Measurements from ENCODE around the gene RRAS2.

Gene RRAS2

GRCh38 chr11:14245444-14245843 is 113.5 kb downstream of the RRAS2 start:
- no peak for DNase-seq (ENCODE audit: low read depth in 2 of 2)
- no peak overlapping the region for H3K4me3 ChIP-seq (replicated peaks in 1 of 2; ENCODE audit: low read depth in 2 of 2, low read length in 2 of 2)
- TF ChIP-seq, protein P1, sequence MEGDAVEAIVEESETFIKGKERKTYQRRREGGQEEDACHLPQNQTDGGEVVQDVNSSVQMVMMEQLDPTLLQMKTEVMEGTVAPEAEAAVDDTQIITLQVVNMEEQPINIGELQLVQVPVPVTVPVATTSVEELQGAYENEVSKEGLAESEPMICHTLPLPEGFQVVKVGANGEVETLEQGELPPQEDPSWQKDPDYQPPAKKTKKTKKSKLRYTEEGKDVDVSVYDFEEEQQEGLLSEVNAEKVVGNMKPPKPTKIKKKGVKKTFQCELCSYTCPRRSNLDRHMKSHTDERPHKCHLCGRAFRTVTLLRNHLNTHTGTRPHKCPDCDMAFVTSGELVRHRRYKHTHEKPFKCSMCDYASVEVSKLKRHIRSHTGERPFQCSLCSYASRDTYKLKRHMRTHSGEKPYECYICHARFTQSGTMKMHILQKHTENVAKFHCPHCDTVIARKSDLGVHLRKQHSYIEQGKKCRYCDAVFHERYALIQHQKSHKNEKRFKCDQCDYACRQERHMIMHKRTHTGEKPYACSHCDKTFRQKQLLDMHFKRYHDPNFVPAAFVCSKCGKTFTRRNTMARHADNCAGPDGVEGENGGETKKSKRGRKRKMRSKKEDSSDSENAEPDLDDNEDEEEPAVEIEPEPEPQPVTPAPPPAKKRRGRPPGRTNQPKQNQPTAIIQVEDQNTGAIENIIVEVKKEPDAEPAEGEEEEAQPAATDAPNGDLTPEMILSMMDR (IDR thresholded peaks at IDR 0.05; ENCODE audit: low read depth, low read length): no peak

GRCh38 chr11:14244926-14245325 is 114.1 kb downstream of the RRAS2 start:
- TF ChIP-seq, protein P1 (IDR thresholded peaks at IDR 0.05; ENCODE audit: low read depth, low read length): no peak
- DNase-seq (ENCODE audit: low read depth in 2 of 2): no peak
- no peak overlapping the region for H3K4me3 ChIP-seq (replicated peaks in 1 of 2; ENCODE audit: low read depth in 2 of 2, low read length in 2 of 2)

DNA sequence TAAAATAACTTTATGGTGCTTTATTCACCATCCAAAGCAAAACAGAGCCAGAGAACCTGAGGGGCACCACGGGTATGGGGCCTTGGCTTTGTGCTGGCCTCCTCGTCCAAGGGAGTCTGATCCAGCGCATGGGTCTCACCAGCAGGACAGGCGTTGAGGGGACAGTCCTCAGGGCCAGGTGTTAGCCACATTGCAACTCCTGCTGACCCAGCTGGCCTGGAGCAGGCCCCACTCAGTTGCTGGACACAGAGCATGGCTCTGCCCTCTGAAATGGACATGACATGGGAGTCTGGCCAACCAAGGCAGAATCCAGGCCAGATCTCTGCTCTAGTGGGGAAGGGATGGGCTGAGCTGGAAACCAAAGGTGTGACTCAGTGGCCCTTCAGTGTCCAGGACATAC is 116.2 kb downstream of the RRAS2 start:
- no peak overlapping the region for H3K4me3 ChIP-seq (replicated peaks in 1 of 2; ENCODE audit: low read depth in 2 of 2, low read length in 2 of 2)
- TF ChIP-seq, protein P1 (IDR thresholded peaks at IDR 0.05; ENCODE audit: low read depth, low read length): no peak
- DNase-seq (ENCODE audit: low read depth in 2 of 2): no peak

GRCh38 chr11:14242187-14242586 is 116.8 kb downstream of the RRAS2 start:
- TF ChIP-seq, protein P1 (IDR thresholded peaks at IDR 0.05; ENCODE audit: low read depth, low read length): no peak
- DNase-seq (ENCODE audit: low read depth in 2 of 2): no peak
- no peak overlapping the region for H3K4me3 ChIP-seq (replicated peaks in 1 of 2; ENCODE audit: low read depth in 2 of 2, low read length in 2 of 2)

DNA sequence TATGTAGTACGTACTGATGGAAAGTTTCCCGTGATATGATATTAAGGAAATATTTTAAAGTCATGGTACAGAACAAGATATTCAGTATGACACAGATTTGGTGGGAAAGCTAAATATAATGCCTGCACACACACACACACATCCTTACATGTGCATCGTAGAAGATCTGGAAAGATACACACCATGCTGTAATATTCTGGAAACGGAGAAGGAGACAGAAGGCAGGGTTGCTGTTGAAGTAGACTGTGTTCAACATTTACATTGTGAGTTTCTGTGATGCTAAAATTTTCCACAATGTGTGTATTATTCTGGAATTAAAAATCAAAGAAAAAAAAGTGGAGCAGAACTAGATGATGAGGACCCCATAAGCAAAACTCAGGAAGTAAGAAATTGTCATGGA is 118.0 kb downstream of the RRAS2 start:
- TF ChIP-seq, protein P1 (IDR thresholded peaks at IDR 0.05; ENCODE audit: low read depth, low read length): no peak
- no peak for DNase-seq (ENCODE audit: low read depth in 2 of 2)
- H3K4me3 ChIP-seq (replicated peaks in 1 of 2; ENCODE audit: low read depth in 2 of 2, low read length in 2 of 2): no peak overlapping the region

DNA sequence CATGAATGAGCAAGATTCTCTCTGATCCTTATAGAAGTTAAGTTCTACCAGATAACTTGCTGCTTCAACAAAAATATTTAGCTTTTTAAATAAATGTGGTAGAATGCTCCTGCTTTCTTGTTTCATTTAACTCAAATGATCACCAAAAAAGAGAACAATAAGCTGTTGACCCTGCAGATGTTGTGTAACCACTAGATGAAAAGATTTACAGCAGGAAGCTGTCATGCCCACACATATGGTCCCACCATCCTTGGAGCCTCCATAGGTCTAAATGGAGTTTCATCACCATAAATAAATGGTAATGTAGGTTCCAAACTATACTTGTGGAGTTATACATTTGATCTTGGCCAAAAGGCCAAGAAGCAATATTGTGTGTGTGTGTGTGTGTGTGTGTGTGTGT is 118.8 kb downstream of the RRAS2 start:
- TF ChIP-seq, protein P1 (IDR thresholded peaks at IDR 0.05; ENCODE audit: low read depth, low read length): no peak
- H3K4me3 ChIP-seq (replicated peaks in 1 of 2; ENCODE audit: low read depth in 2 of 2, low read length in 2 of 2): no peak overlapping the region
- DNase-seq (ENCODE audit: low read depth in 2 of 2): no peak

GRCh38 chr11:14237444-14237961 is 121.5 kb downstream of the RRAS2 start:
- H3K4me3 ChIP-seq (replicated peaks in 1 of 2; ENCODE audit: low read depth in 2 of 2, low read length in 2 of 2): no peak overlapping the region
- DNase-seq (ENCODE audit: low read depth in 2 of 2): no peak
- TF ChIP-seq, protein P1 (IDR thresholded peaks at IDR 0.05; ENCODE audit: low read depth, low read length): no peak
